ENCODE measurements around the gene IRAG1.

DNA sequence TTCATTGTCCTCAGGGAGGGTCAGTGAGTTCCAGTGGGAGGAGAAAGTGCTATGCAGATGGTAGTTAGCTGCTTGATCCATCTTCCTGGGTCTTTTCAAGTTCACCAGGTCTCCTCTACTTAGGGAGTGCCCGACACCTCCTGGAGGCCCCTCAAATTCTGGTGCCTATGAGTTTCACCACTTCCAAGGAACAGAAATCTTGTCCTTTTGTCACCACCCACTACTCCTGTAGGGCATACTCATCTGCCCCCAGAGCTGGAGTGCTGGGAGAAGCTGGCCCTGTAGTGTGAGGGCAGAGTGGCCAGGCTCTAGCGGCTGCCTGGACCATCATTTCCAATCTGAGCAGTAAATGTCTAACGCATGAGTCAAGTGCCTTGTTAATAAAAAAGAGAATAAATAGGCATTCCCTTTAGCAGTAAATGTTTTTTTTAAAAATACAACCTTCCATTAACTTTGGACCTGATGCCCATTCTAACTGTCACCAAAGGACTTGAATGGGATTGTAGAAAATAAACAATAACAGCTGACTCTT lies 12.5 kb downstream of the IRAG1 start:
- TF ChIP-seq POLR2A (IDR thresholded peaks at IDR 0.05) = no peak
- TF ChIP-seq, protein P1, sequence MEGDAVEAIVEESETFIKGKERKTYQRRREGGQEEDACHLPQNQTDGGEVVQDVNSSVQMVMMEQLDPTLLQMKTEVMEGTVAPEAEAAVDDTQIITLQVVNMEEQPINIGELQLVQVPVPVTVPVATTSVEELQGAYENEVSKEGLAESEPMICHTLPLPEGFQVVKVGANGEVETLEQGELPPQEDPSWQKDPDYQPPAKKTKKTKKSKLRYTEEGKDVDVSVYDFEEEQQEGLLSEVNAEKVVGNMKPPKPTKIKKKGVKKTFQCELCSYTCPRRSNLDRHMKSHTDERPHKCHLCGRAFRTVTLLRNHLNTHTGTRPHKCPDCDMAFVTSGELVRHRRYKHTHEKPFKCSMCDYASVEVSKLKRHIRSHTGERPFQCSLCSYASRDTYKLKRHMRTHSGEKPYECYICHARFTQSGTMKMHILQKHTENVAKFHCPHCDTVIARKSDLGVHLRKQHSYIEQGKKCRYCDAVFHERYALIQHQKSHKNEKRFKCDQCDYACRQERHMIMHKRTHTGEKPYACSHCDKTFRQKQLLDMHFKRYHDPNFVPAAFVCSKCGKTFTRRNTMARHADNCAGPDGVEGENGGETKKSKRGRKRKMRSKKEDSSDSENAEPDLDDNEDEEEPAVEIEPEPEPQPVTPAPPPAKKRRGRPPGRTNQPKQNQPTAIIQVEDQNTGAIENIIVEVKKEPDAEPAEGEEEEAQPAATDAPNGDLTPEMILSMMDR (IDR thresholded peaks at IDR 0.05) = no peak

Data from tibial nerve (tissue), 3 donors.